HG03064 (cell line): ENCODE measurements around the gene MYO1B.

Experiments
- ATAC-seq: cut with Tn5 transposase; IDR thresholded peaks from one replicate; pipeline ENCODE4 v1.9.1; 2021; ENCODE audit warnings: low read depth; ENCODE audit not compliant: unreplicated experiment

The MYO1B gene

DNA sequence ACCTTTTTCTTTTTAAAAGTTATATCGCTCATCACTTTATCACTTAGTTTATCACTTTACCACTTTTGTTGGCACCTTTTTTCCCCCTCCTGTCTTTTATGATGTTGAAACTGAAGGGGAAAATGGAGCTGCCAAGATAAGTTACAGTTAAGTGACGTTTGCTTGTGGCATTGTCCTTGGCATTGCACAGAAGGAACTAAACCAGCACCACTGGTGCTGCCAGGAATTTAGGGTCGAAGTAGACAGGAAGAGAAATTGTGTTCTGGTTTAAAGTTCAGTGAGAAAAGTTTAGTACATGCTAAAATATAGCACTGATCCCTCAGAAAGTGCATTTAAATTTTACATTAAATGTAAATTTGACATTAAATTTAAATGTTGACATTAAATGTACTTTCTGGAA, 49.9 kb downstream of the MYO1B start:
- ATAC-seq = no peak

- no peak for ATAC-seq
Measured at GRCh38 chr2:191296083-191297006, 51.1 kb downstream of the MYO1B start.

DNA sequence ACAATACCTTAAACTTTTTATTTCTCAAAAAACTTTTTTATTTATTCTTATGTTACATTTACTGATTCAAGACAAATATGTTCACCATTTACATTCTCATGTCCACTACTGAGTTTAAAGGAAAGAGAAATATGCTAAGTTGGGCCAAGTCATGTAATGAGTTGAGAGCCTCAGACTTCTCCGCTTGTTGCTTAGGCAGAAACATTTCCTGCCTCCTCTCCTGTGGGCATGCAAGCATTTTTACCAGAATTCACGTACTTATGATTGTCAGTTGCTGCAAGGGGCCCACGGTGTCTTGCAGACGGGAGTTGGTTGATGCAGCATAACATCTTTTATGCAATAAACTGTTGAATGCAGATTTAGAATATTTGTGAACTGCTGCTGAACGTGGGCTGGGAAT, 51.8 kb downstream of the MYO1B start:
- ATAC-seq = no peak

DNA sequence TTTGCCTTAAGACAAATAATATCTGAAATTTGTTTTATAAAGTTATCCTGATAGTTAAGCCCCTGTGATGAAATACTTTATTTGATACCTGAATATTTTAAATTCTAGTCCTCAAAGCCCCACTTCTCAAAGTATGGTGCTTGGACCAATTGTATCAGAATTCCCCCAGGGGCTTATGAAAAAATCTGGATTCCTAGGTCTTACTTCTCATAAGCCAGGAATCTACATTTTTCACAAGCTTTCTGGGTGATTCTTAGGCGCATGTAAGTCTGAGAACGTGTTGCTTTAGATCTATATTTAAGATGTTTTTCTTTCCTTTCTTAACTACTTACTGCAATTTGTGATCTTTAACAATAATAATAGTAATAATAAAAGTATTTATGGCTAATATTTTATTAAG, 53.1 kb downstream of the MYO1B start:
- no peak for ATAC-seq

GRCh38 chr2:191299010-191299409, 53.8 kb downstream of the MYO1B start:
- no peak for ATAC-seq

DNA sequence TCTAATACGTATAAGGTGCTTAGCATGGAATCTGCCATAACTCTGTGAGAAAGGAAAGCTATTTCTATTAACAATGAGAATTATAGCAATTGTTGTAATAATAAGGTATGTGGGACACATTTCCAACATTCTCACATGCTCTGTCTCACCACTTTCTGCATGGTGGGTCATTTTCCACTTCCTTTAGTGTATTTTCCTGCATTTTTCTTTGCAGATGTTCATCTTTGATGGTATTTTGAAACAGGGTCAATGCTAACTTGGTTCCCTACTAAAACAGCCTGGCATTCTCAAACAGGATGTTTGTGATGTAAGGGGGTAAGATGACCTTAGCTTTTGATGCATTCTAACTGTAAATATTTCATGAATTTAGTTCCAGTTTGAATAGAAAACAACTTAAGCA, 54.7 kb downstream of the MYO1B start:
- ATAC-seq = no peak

- no peak for ATAC-seq
Measured at GRCh38 chr2:191301971-191302370, 56.8 kb downstream of the MYO1B start.

- no peak for ATAC-seq
Measured at GRCh38 chr2:191302459-191303139, 57.4 kb downstream of the MYO1B start.

DNA sequence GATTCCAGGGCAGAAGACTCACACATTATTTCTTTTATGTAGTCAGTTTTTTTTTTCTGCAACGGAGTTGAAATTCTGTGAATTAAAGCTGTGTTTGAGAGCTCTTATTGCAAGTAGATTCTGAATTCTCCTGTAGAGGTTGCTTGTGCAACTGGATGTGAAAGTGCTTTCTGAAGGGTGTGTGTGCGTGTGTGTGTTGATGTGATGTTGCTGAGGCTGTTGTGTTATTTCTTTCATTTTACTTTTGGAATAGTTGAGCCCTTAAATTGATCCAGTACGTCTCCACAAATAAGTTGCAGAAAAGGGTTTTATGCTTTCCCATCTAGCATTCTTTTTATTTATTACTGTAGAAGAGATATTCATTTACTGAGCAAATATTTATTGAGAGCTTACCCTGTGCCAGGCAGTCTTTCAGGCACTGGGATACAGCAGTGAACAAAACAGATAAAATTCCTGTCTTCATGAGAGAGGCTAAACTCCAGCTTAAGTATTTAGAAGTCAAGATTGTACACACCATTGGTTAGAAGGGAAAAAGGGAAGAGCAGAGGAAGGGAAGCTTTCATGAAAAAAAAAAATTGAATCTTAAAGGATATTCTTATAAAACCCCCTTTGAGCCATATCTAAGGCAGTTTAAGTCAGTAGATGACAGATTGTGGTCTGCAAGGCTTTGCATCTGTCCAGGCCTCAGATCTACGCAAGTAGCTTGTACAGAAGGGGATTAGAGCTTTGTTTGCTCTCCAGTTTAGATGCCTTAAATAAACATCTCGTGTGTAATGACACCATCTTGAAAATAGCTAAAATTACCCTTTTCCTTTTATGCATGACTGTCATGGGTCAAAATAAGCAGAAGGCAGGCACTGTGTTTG, 58.2 kb downstream of the MYO1B start:
- ATAC-seq = no peak

DNA sequence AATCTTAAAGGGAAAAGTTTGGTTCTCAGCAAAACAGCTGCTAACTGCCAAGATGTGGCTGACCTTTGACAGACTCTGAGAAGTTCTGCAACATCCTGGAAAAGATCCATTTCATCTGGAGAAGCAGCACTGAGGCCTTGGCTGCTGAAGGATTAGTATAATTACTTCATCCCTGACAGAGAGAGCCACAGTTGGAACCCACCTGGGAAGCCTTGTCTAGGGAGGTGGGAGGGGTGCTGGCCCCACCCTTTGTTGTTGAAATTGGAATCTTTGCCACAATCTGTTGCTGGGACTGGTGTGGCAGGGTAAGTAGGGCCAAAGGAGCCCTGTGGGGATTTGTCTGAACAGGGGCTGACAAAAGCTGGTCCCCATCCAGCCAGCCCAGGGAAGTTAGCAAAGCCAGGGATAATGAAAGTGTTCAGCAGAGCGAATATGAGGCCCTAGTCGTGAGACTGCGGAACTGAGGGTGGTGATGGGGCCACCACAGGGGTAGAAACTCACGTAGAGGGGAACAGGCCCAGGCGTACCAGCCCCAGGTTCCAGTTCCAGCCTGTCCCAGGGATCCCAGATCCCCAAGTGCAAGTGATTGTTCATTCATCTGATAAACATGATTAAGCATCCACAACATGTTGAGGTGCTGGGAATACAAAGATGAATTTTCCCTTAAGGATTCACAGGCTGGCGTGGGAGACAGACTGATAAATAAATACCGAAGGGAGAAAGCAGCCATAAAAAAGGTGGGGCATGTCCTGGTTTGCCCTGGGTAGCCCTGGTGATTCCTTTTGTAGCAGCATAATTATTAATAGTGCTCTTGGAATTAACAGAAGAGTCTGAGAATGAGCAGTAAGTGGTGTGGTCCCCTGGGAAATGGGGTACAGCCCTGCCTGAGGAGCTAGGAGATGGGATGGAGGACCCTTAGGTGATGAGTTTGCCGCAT, 60.0 kb downstream of the MYO1B start:
- no peak for ATAC-seq

- ATAC-seq = no peak
Measured at GRCh38 chr2:191308026-191308425, 62.8 kb downstream of the MYO1B start.

- no peak for ATAC-seq
Measured at GRCh38 chr2:191311156-191311555, 66.0 kb downstream of the MYO1B start.

DNA sequence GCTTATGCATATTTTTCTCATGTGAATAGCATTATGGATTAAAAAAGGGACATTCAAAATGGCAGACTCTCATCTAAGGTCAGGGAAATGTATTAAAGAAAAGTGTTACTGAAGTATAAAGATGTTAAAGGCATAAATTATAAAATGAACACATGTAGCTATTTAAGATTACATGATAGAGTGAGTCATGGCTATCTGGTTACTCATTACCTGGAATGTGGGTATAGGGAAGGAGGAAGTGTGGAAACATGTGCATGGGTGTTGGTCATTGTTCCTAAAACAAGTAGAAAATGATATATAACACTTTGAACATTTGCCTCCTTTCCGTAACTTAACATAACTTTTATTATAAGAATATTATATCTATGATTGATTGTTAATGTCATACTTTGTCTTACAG, 66.4 kb downstream of the MYO1B start:
- ATAC-seq = no peak

GRCh38 chr2:191312163-191312562, 67.0 kb downstream of the MYO1B start:
- no peak for ATAC-seq

- ATAC-seq = no peak
Measured at GRCh38 chr2:191312662-191313061, 67.5 kb downstream of the MYO1B start.

DNA sequence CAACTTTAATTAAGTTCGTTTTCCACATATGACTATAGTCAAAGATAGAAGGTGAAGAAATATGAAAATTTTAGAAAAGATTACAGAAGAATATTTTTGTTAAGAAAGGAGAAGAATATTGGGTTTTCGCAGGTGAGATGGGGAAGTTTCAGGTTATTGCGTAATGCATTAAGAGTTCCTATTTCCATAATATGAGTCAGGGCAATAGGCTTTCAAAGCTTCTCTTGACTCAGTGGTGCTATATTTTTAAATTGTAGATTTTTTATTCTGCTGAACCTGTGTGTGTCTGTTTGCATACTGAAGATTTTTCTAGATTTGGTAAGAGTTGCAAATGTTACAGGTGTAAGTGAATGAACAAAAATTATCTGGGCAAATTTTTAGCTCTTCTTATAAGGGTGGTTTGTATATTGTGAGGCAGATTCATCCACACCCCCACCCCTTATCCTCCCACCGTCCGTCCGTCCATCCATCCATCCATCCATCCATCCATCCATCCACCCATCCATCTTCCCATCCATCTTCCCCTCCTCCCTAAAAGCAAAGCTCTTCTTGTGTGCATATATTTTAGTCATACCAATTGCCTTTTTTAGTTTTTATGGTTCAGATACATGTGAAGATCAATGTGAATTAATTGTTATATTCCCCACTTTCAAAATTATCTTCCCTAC, 69.6 kb downstream of the MYO1B start:
- ATAC-seq = no peak

DNA sequence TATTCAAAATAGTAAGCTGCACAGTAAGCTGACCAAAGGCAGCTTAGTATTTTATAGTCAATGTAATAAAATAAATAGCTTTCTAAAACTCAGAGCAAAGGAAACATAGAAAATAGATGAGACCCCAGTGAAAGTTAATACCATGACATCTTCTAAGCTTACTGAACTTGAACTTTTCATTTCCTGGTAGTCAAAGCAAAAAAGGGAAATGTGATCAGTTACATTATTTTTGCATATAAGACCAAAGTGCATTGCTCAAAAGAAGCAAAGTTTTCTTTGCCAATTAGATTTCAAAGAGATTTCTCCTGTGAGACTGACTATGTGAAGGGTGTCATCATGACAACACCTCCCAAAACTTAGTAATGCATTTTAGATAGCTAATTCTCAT, 70.2 kb downstream of the MYO1B start:
- no peak for ATAC-seq

- no peak for ATAC-seq
Measured at GRCh38 chr2:191316246-191316994, 71.2 kb downstream of the MYO1B start.
